AG08395 (cell line): ENCODE data around the gene ACP6.
"Not testable (repeated sequence)": the region's sequence is repeated elsewhere in the genome, so short reads cannot be mapped to it uniquely, and the experiment has no call there.

Experiments
- DNase-seq: peaks from one replicate; pipeline ENCODE4 v3.0.0; 2012; ENCODE audit warnings: mixed read lengths, low spot score

The ACP6 gene

DNA sequence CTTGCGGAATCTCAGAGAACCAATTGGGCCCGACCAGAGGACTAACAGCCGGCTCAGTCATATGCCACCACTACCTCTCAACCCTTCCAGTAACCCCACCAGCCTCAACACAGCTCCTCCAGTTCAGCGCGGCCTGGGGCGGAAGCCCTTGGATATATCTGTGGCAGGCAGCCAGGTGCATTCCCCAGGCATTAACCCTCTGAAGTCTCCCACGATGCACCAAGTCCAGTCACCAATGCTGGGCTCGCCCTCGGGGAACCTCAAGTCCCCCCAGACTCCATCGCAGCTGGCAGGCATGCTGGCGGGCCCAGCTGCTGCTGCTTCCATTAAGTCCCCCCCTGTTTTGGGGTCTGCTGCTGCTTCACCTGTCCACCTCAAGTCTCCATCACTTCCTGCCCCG, 49.8 kb downstream of the ACP6 start:
- no peak for DNase-seq

GRCh38 chr1:147619741-147620140, 50.6 kb downstream of the ACP6 start:
- no peak for DNase-seq

GRCh38 chr1:147618771-147619170, 51.6 kb downstream of the ACP6 start:
- DNase-seq, result no peak

DNA sequence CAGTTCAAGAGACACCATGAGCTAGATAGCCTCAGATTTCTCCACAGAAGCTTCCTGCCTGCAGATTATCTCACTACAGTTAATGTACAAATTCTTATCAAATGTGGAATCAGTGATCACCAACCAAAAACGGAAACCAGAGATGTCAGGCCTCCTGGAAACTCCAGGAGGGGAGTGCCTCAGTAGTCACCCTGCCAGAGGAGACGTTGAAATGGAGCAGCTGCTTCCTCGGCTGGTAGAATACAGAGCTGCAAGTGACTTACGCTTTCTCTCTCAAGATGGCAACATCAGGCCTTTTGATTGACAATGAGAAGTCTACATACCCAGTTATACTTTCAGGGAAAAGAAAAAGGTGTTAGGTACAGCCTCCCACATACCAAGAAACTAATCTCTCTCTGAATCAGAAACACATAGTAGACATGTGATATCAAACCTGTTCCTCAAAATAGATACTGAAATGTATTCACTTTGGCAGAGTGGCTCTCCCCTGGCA, 52.2 kb downstream of the ACP6 start:
- DNase-seq, result no peak

- DNase-seq, result not testable (repeated sequence)
These were observed 55.4 kb downstream of the ACP6 start for GRCh38 chr1:147614966-147615365.

- DNase-seq, result no peak
These were observed 56.8 kb downstream of the ACP6 start for GRCh38 chr1:147613506-147613905.

DNA sequence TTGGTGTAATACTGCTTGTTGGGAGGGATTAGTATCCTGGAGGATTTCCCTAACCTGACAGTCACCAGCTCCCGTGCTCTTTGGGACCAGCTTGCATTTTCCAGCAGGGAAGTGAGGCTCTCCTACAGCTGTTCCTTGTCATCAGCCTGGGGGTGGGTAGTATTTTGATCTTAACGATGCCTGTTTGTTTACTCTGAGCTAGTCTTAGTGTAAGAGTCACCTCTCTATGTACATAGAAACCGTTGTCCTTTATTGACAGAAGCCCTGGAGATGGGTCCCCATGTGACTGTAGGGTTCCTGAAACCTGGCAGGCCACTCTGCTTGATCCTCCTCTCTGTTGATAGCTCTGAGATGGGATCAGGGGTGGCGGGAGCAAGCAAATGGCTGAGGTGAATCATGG, 58.0 kb downstream of the ACP6 start:
- no peak for DNase-seq

DNA sequence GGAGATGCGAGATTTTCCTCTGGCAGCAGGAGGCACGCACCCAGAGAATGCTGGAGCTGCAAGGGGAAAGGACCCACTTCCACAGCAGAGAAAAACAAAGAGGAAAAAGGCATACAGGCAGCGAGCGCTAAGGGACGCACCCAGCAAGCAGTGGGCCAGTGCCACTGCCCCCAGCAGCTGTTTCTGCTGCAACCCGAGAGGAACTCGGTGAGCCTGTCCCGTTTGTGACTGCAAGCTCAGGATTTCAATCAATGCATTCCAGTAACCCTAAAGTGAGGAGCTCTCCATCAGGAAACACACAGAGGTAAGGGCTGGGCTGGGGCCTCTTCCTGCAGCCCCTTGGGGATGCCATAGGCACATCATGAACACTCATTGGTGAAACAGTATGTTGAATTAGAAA, 58.7 kb downstream of the ACP6 start:
- no peak for DNase-seq

DNA sequence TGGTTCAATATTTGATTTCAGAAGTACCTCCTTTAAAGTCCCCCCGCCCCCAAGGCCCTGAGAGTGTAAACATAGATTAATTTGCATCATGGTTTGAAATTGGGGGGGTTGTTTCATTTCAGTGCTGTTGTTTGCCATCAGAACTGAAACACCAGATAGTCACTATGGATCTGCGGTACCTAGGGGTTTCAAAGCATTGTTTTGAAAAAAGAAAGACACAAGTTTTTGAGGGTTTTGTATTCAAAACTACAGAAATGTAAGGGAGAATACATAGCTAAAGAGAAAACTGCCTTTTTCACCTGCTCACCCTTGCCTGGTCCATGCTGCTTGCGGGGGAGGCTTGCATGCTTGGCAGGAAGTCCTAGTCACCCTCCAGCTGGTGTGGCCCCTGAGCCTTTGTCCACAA, 59.3 kb downstream of the ACP6 start:
- no peak for DNase-seq

DNA sequence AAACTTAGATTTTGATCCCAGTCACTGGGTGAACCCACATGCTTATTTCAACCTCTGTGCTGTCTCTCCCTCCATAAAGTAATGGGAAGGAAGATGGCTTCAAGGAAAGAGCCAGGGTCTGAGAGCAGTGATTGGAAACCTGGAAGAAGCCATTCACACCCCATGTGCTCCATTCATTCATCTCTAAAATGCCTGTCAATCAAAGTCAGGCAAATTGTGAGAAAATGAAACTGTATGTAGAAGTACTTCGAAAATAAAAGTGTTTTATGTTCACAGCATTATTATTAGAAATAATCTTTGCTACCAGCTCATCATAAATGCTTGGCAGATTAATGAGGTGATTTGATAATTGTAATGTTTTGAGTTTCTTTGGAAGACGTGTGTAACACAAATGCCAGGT, 61.0 kb downstream of the ACP6 start:
- no peak for DNase-seq

GRCh38 chr1:147608596-147608995, 61.7 kb downstream of the ACP6 start:
- no peak for DNase-seq

DNA sequence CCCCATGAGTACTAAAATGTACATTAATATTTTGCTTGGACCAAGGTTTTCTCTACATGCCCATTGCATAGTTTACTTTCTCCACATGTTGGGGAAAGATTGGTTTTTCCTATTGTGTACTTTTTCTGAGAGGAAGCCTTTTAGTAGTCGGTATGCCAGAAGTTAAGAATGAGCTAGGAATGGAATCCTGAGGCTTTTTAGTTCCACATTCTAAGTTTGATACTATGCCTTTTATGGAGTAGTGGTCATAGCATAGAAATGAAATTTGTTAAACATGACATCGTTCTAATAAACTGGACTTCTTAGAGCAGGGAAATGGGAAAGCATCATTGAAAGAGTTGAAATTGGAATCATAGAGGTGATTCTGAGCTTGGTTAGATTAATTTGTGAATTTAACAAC, 64.7 kb downstream of the ACP6 start:
- DNase-seq, result no peak

DNA sequence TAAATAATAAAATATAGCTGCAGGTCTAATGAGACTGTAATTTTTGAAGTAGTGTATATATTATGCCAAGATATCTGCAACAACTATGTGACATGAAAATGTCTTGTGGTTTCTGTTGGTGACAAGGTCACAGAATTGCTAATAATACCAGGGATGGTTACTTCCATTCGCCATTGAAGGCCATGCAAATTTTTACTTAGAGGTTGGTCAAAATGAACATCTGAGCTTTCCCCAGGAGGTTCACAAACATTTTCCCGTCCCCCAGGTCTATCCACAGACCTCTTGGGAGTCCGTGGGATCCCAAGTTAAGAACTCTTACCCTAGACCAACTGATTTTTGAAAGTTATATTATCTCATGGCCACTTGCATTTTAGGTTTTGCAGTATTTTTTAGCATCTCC, 66.3 kb downstream of the ACP6 start:
- DNase-seq, result no peak

- DNase-seq, result no peak
These were observed 69.9 kb downstream of the ACP6 start for GRCh38 chr1:147600119-147601111.

DNA sequence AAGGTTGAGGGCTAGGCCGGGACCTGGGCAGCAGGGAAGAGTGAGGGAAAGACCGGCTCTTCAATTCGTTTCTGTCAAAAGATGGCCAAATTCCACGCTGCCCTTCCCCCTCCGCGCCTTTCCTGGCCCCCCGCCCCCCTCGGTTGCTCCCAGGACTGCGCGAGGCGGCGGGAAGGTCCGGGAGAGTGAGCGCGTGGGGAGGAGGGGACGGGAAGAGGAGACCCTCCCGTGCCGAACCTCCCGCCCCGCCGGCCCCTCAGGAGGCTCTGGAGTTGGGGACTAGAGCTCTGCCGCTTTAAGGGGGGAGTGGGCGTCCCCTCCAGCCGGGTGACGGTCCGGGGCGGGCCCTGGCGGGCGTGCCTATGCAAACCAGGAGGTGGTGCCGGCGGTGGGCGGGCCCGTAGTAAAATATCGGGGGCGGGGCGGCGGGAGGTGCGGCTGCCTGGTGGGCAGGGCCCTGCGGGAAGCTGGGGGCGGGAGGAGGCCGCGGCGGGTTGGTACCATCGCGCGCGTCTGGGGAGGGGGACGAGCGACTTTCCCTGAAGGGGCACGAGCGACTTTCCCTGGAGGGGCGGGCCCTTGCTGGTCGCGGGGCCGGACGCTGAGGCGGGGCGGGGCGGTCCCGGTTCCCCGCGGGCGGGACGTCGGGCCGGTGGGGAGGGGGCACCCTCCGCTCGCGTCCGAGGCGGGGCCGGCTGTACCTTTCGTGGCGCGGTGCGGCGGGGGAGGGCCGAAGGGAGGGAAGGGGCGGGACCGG, 70.8 kb downstream of the ACP6 start:
- peak; percentile 96 for DNase-seq

DNA sequence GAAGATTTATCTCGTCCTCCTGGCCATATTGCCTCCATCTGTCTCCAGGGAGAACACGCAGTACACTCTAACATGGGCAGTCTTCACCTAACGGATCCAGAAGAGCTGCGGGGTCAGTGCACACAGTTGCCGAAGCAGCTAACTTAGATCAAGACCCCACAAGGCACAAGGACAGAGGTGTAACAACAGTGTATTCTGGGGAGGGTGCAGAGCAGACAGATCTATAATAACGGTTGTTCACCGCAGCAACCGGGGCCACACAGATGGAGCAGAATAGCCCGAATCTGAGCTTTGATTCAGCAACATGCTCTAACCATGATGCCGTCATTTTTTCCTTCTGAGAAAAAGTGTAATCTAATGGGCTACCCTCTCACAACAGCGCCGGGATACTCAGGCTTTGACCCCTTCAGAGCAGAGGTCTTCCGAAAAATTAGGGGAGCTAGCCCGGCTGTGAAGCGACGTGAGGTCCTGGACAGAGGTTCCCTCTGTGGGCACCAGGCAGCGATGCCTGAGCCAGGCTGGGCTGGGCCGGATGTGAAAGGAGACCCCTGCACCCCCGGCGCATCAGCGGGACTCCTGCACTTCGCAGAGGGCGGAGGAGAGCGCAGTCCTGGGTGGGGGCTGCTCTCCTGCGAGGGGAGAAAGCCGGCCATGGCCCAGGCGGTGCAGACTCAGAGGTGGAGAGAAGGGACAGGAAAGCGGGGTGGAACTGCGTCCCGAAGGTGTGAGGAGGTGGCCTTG, 71.5 kb downstream of the ACP6 start:
- DNase-seq, result no peak

GRCh38 chr1:147597010-147597409, 73.3 kb downstream of the ACP6 start:
- DNase-seq, result no peak
